Testis (tissue), 3 donors: ENCODE data around the gene CST1. TPM values are rescaled to one million over a fixed set of nuclear protein-coding genes. Genes with fewer than 3 reads are reported as not detected.
"Not testable (repeated sequence)": the region's sequence is repeated elsewhere in the genome, so short reads cannot be mapped to it uniquely, and the experiment has no call there.

Source experiments
- DNase-seq: peaks from one replicate; pipeline ENCODE4 v3.0.0-alpha.2; 2019
- H3K27ac ChIP-seq, 2 donors: fragments of 200-600 bp; sonication (generic); one replicate each; pipeline ENCODE4 v1.5.1; 2019
- H3K27me3 ChIP-seq: fragments of 200-600 bp; sonication (generic); one replicate; pipeline ENCODE4 v1.5.1; 2019
- H3K36me3 ChIP-seq: fragments of 200-600 bp; sonication (generic); one replicate; pipeline ENCODE4 v1.5.1; 2017; ENCODE audit warnings: low read depth; ENCODE audit errors: missing control alignments
- H3K4me1 ChIP-seq: fragments of 200-600 bp; sonication (generic); one replicate; pipeline ENCODE4 v1.5.1; 2019
- H3K4me3 ChIP-seq, 2 donors: fragments of 200-600 bp; sonication (generic); one replicate each; pipeline ENCODE4 v1.5.1; 2017 to 2019
- H3K9me3 ChIP-seq: fragments of 200-600 bp; sonication (generic); one replicate; pipeline ENCODE4 v1.5.1; 2017
- CTCF ChIP-seq, 3 experiments: fragments of 450-650 bp in 2 of 3; fragments of 200-600 bp in 1 of 3; sonication (generic) in 1 of 3; IDR thresholded peaks; one replicate each; pipeline ENCODE4 v1.5.1; 2016 to 2019; ENCODE audit warnings: antibody characterized with exemption in 3 of 3, mild to moderate bottlenecking in 2 of 3, moderate library complexity in 1 of 3
- POLR2A ChIP-seq: fragments of 450-650 bp; IDR thresholded peaks from one replicate; pipeline ENCODE4 v1.6.1; 2017; ENCODE audit warnings: antibody characterized with exemption, mild to moderate bottlenecking, moderate library complexity
- WGBS, 2 donors: methylation state at CpG; one replicate each; pipeline ENCODE4 v1.1.5; 2018; 5-methylcytosine and 5-hydroxymethylcytosine counted together
- intact Hi-C: fragments of 100-400 bp; cut with DNase I; formaldehyde crosslinking; loops from one replicate; pipeline ENCODE4 v1.15.1; 2023; ENCODE audit warnings: low total_unique reads
- polyA plus RNA-seq: library from polyadenylated mRNA; stranded (reverse); fragments of 350-450 nt; fragmentation: Illumina TruSeq; extraction: RNeasy Lipid Tissue Mini Kit (QIAGEN cat#74804); gene quantifications from one replicate; pipeline ENCODE4 v1.2.3, GENCODE V29; 2014; ENCODE audit warnings: low read depth, low replicate concordance; ENCODE audit not compliant: insufficient read depth
- total RNA-seq, 2 donors: library from RNA; depleted of rRNA; stranded (reverse); fragments of >200 nt; gene quantifications; one replicate each; pipeline ENCODE4 v1.2.3, GENCODE V29; 2016

Gene CST1
- total and polyA plus RNA-seq, 3 donors from 2014 or later = 0.96 to 1.1 (median 1.0) TPM

GRCh38 chr20:23783447-23783846, 32.7 kb upstream of the CST1 start:
- no peaks in the 10 kb centered on the region for H3K36me3 ChIP-seq
- 86 to 93% methylated on average over 1 of the region's 1 CpG for WGBS, 2 donors
- no peaks in the 10 kb centered on the region for H3K4me1 ChIP-seq
- no peak overlapping the region for H3K27ac ChIP-seq
- H3K9me3 ChIP-seq = no peaks in the 10 kb centered on the region
- H3K4me3 ChIP-seq = no peak overlapping the region
- TF ChIP-seq CTCF (IDR thresholded peaks at IDR 0.05) = no peak
- TF ChIP-seq POLR2A = no peak
- DNase-seq = no peak
- H3K27me3 ChIP-seq = no peaks in the 10 kb centered on the region
- intact Hi-C loops = no loop called here

- 74 to 80% methylated on average over 8 of the region's 8 CpGs for WGBS, 2 donors
- no peaks in the 10 kb centered on the region for H3K36me3 ChIP-seq
Measured at GRCh38 chr20:23782366-23782983, 31.7 kb upstream of the CST1 start.

GRCh38 chr20:23778676-23779075, 27.9 kb upstream of the CST1 start:
- H3K36me3 ChIP-seq, DNase-seq, intact Hi-C loops, H3K9me3 ChIP-seq, H3K27ac ChIP-seq, H3K27me3 ChIP-seq, H3K4me3 ChIP-seq, H3K4me1 ChIP-seq: not testable (repeated sequence)

More at GRCh38 chr20:23782366-23782983, 31.7 kb upstream of the CST1 start:
- Histone ChIP-seq H3K9me3 (no peaks in the 10 kb centered on the region), H3K4me1 (no peaks in the 10 kb centered on the region), H3K4me3 (no peak overlapping the region), H3K27me3 (no peaks in the 10 kb centered on the region), H3K27ac (no peak overlapping the region)
- intact Hi-C loops = no loop called here
- peak; percentile 76 for DNase-seq
- TF ChIP-seq POLR2A (no peak), CTCF (IDR thresholded peaks at IDR 0.05) (peak in 2 of 3 experiments; percentile 40 to 60)

DNA sequence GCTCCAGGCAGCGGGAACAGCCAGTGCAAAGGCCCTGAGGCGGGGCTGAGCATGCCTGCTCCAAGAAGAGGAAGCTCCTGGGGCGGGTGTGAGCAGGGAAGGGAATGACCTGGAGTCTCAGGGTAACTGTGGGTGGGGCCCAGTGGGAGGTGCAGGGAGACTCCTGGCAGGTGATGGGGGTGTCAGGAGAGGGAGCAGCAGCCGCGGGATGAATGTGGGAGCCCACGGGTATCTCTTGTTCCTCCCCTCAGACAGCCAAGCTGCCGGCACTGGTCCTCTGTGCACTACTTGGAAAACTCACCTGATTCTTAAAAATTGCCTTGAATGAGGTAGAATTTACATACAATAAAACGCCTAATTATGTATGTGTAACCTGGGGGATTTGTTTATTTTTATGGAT, 26.6 kb upstream of the CST1 start:
- WGBS, 2 donors = 84 to 86% methylated on average over 8 of the region's 8 CpGs
- H3K4me1 ChIP-seq, intact Hi-C loops, H3K27ac ChIP-seq, H3K36me3 ChIP-seq, H3K4me3 ChIP-seq, H3K27me3 ChIP-seq, H3K9me3 ChIP-seq, DNase-seq: not testable (repeated sequence)

DNA sequence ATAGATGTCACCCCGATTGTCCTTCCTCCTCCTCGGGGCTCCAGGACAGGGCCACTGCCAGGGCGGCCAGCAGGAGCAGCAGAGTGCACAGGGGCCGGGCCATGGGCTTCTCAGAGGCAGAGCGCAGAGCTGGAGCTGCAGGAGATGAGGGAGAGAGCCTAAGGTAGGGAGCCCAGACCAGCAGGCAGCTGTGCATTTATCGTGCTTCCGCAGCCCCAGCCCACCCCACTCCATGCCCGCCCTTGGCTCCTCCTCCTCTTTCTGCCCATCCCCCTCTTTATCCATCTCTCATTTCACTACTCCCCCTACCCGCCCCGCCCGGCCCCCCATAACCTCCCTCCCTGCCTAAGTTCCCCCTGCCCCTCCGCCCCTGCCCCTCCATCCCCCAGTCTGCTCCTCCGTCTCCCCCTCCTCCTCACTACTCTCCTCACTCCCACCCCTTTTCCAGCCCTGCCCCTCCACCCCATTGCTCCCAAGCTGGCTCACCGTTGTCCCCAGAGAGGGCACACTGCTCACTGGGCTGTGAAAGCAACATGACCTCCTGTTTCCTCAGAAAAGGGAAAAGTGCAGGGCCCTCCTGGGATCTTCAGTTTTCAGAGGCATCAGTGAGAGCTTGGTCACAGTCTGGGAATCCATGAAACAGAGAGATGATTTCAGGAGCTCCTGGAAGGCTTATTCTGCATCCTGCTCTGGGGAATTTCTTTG, 25.5 kb upstream of the CST1 start:
- Histone ChIP-seq H3K4me3 (no peak overlapping the region), H3K9me3 (no peaks in the 10 kb centered on the region), H3K36me3 (no peaks in the 10 kb centered on the region), H3K27me3 (no peaks in the 10 kb centered on the region), H3K4me1 (no peaks in the 10 kb centered on the region), H3K27ac (no peak overlapping the region)
- no peak for DNase-seq
- intact Hi-C loops = no loop called here
- WGBS, 2 donors = 29 to 34% methylated on average over 13 to 14 of the region's 14 CpGs
- TF ChIP-seq POLR2A = no peak
- TF ChIP-seq CTCF (IDR thresholded peaks at IDR 0.05) = no peak

- intact Hi-C loops = no loop called here
- Histone ChIP-seq H3K4me3 (no peak overlapping the region), H3K27me3 (no peaks in the 10 kb centered on the region), H3K4me1 (no peaks in the 10 kb centered on the region), H3K36me3 (no peaks in the 10 kb centered on the region), H3K9me3 (no peaks in the 10 kb centered on the region), H3K27ac (no peak overlapping the region)
- TF ChIP-seq CTCF (IDR thresholded peaks at IDR 0.05) = no peak
- no peak for TF ChIP-seq POLR2A
- DNase-seq = no peak
- WGBS, 2 donors = 82 to 86% methylated on average over 7 of the region's 7 CpGs
Measured at GRCh38 chr20:23774081-23774480, 23.3 kb upstream of the CST1 start.
